H9 (cell line): ENCODE measurements around the gene LST1. TPM values are rescaled to one million over a fixed set of nuclear protein-coding genes. Genes with fewer than 3 reads are reported as not detected.
"Not testable (repeated sequence)": the region's sequence is repeated elsewhere in the genome, so short reads cannot be mapped to it uniquely, and the experiment has no call there.

ENCODE experiments used
- DNase-seq: peaks from one replicate; pipeline ENCODE4 v3.0.0-alpha.2; 2017
- H2AFZ ChIP-seq: one replicate; pipeline ENCODE4 v1.6.1; 2013; ENCODE audit warnings: mild to moderate bottlenecking, low read length, control low read depth, moderate library complexity
- H2AK5ac ChIP-seq: 2 replicates; pipeline ENCODE4 v1.6.1; 2013; ENCODE audit warnings: low read length, control low read depth, mixed read lengths; ENCODE audit not compliant: insufficient read length
- H2BK120ac ChIP-seq: one replicate; pipeline ENCODE4 v1.6.1; 2013; ENCODE audit warnings: low read depth, mild to moderate bottlenecking, low read length, control low read depth, inconsistent platforms; ENCODE audit not compliant: poor library complexity, severe bottlenecking
- H2BK12ac ChIP-seq: 2 replicates; pipeline ENCODE4 v1.6.1; 2013; ENCODE audit warnings: low read length, control low read depth, mixed read lengths, low read depth; ENCODE audit not compliant: insufficient read length
- H2BK15ac ChIP-seq: 2 replicates; pipeline ENCODE4 v1.6.1; 2013; ENCODE audit warnings: low read depth, low read length, control low read depth
- H2BK20ac ChIP-seq: one replicate; pipeline ENCODE4 v1.6.1; 2013; ENCODE audit warnings: low read depth, mild to moderate bottlenecking, low read length, control low read depth, inconsistent platforms; ENCODE audit not compliant: poor library complexity, severe bottlenecking
- H2BK5ac ChIP-seq: 2 replicates; pipeline ENCODE4 v1.6.1; 2013; ENCODE audit warnings: low read length, control low read depth, mixed read lengths; ENCODE audit not compliant: insufficient read length
- H3K14ac ChIP-seq: 2 replicates; pipeline ENCODE4 v1.6.1; 2013; ENCODE audit warnings: low read length, control low read depth; ENCODE audit not compliant: insufficient read depth
- H3K18ac ChIP-seq: 2 replicates; pipeline ENCODE4 v1.6.1; 2013; ENCODE audit warnings: low read depth, mild to moderate bottlenecking, mixed read lengths, low read length, control low read depth; ENCODE audit not compliant: insufficient read length
- H3K23ac ChIP-seq: 2 replicates; pipeline ENCODE4 v1.6.1; 2013; ENCODE audit warnings: low read length, control low read depth, mixed read lengths, low read depth; ENCODE audit not compliant: insufficient read length
- H3K23me2 ChIP-seq: 2 replicates; pipeline ENCODE4 v1.6.1; 2013; ENCODE audit warnings: low read depth, mild to moderate bottlenecking, mixed read lengths, low read length, control low read depth; ENCODE audit not compliant: insufficient read length, poor library complexity, severe bottlenecking
- H3K27ac ChIP-seq: 2 replicates; pipeline ENCODE4 v1.5.1; 2013; ENCODE audit warnings: low read length, control low read depth, mixed read lengths, low read depth; ENCODE audit not compliant: insufficient read length
- H3K27me3 ChIP-seq: 2 replicates; pipeline ENCODE4 v1.6.1; 2013; ENCODE audit warnings: low read length, control low read depth, inconsistent platforms; ENCODE audit not compliant: insufficient read depth
- H3K4ac ChIP-seq: 2 replicates; pipeline ENCODE4 v1.6.1; 2013; ENCODE audit warnings: low read depth, mild to moderate bottlenecking, control low read depth, inconsistent platforms, low read length, moderate library complexity
- H3K4me1 ChIP-seq: 2 replicates; pipeline ENCODE4 v1.6.1; 2013; ENCODE audit warnings: low read length, control low read depth, inconsistent platforms; ENCODE audit not compliant: insufficient read depth
- H3K4me2 ChIP-seq: 2 replicates; pipeline ENCODE4 v1.6.1; 2013; ENCODE audit warnings: low read length, control low read depth, mixed read lengths; ENCODE audit not compliant: insufficient read length, insufficient read depth
- H3K56ac ChIP-seq: 2 replicates; pipeline ENCODE4 v1.6.1; 2013; ENCODE audit warnings: low read depth, mild to moderate bottlenecking, mixed read lengths, low read length, control low read depth; ENCODE audit not compliant: insufficient read length
- H3K79me1 ChIP-seq: 2 replicates; pipeline ENCODE4 v1.6.1; 2013; ENCODE audit warnings: low read depth, mild to moderate bottlenecking, moderate library complexity, low read length, control low read depth, inconsistent platforms; ENCODE audit not compliant: insufficient read depth, poor library complexity, severe bottlenecking
- H3K79me2 ChIP-seq: 2 replicates; pipeline ENCODE4 v1.6.1; 2013; ENCODE audit warnings: low read length, control low read depth, inconsistent platforms; ENCODE audit not compliant: insufficient read depth
- H3K9ac ChIP-seq: 2 replicates; pipeline ENCODE4 v1.6.1; 2013; ENCODE audit warnings: low read length, control low read depth, mixed read lengths; ENCODE audit not compliant: insufficient read length; ENCODE audit errors: extremely low read depth
- H3K9me3 ChIP-seq: one replicate; pipeline ENCODE4 v1.6.1; 2013; ENCODE audit warnings: low read depth, low read length, inconsistent platforms; ENCODE audit not compliant: control insufficient read depth
- H3T11ph ChIP-seq: one replicate; pipeline ENCODE4 v1.6.1; 2013; ENCODE audit warnings: mild to moderate bottlenecking, low read length, control low read depth, inconsistent platforms
- H4K20me1 ChIP-seq: one replicate; pipeline ENCODE4 v1.6.1; 2013; ENCODE audit not compliant: control insufficient read depth, insufficient read length, insufficient read depth
- H4K5ac ChIP-seq: 2 replicates; pipeline ENCODE4 v1.6.1; 2013; ENCODE audit warnings: low read depth, mild to moderate bottlenecking, mixed read lengths, low read length, control low read depth; ENCODE audit not compliant: insufficient read length
- H4K8ac ChIP-seq: replicated peaks from 2 replicates; pipeline ENCODE4 v1.6.1; 2013; ENCODE audit warnings: low read length, control low read depth, mixed read lengths, low read depth; ENCODE audit not compliant: insufficient read length
- H4K91ac ChIP-seq: 2 replicates; pipeline ENCODE4 v1.6.1; 2013; ENCODE audit warnings: low read depth, mild to moderate bottlenecking, moderate library complexity, mixed read lengths, low read length, control low read depth; ENCODE audit not compliant: insufficient read length
- H3K27ac Mint-ChIP-seq, 3 experiments: 2 replicates in 2 of 3; 3 replicates in 1 of 3; pipeline ENCODE4 v1.8.0; 2020 to 2021; ENCODE audit warnings: mixed read lengths in 3 of 3, mild to moderate bottlenecking in 1 of 3, moderate library complexity in 1 of 3
- H3K27me3 Mint-ChIP-seq: 2 replicates; pipeline ENCODE4 v1.8.0; 2021; ENCODE audit warnings: low read depth, mild to moderate bottlenecking, moderate library complexity, mixed read lengths
- H3K36me3 Mint-ChIP-seq, 3 experiments: 2 replicates in 2 of 3; 3 replicates in 1 of 3; pipeline ENCODE4 v1.8.0; 2020 to 2021; ENCODE audit warnings: low read depth in 3 of 3, mixed read lengths in 3 of 3; ENCODE audit not compliant: insufficient read depth in 1 of 3
- H3K4me1 Mint-ChIP-seq, 2 experiments: 2 replicates each; pipeline ENCODE4 v1.8.0; 2020; ENCODE audit warnings: mixed read lengths in 2 of 2
- H3K4me3 Mint-ChIP-seq, 2 experiments: 2 replicates in 1 of 2; 3 replicates in 1 of 2; pipeline ENCODE4 v1.8.0; 2020 to 2021; ENCODE audit warnings: mild to moderate bottlenecking in 2 of 2, mixed read lengths in 2 of 2, moderate library complexity in 1 of 2
- H3K9me3 Mint-ChIP-seq, 2 experiments: 2 replicates in 1 of 2; 3 replicates in 1 of 2; pipeline ENCODE4 v1.8.0; 2020; ENCODE audit warnings: mild to moderate bottlenecking in 2 of 2, mixed read lengths in 2 of 2, moderate library complexity in 1 of 2
- CTCF ChIP-seq: fragments of 200-600 bp; sonication (generic); conservative IDR thresholded peaks from 3 replicates; pipeline ENCODE4 v1.8.0; 2021; ENCODE audit warnings: antibody characterized with exemption, mild to moderate bottlenecking
- WGBS: extraction: QIAGEN DNeasy Blood & Tissue Kit; methylation state at CpG from one replicate; pipeline ENCODE4 v1.1.7; 2013; ENCODE audit warnings: missing lambda C conversion rate, low lambda C conversion rate, mixed read lengths; ENCODE audit not compliant: insufficient read length; ENCODE audit errors: extremely low coverage; 5-methylcytosine and 5-hydroxymethylcytosine counted together
- total RNA-seq: library from RNA; stranded (reverse); gene quantifications from 2 replicates; pipeline ENCODE4 v1.2.1, GENCODE V29; 2021

LST1 gene
- total RNA-seq, 1 experiment from 2014 or later = not detected

DNA sequence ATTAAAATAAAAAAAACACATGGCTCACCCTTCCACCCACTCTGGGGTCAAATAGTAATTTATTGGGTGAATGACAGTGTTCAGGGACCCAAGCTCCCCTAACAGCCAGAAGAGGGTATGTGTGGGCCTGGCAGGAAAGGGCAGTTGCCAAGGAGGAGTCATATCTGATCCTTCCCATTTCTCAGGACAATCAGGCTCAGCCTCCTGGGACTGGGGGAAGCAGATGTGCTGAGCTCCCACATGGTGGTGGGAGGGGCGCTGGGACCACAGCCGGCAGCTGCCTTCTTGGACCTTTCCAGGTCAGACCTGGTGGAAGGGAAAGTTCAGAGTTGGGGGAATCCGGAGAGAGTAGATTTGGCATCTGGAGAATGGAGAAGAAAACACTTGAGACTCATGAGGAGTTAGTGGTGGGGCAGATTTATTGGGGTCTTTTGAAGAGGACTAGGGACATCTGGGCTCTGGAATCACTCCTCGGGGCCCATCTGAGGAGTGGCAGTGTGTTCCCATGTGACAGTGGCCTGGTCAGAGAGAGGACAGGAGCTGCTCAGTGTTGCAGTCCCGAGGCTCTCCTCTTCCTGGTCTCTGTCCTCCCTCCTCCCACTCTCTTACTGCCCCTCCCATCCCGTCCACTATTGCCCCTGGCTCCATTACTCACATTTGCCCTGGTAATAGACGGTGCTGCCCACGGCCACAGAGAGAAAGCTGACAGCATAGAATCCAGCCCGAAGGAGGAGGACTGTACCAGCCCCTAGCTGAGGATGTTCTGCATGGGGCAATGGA, 3.0 kb downstream of the LST1 start:
- Histone ChIP-seq H4K20me1 (no peaks in the 10 kb centered on the region), H3K4me1 (no peaks in the 10 kb centered on the region; the same call in 1 of the 2 replicates), H3K27ac (no peak overlapping the region), H3K27me3 (no peaks in the 10 kb centered on the region), H3K23ac (no peak overlapping the region), H2AK5ac (no peak overlapping the region), H3K4me2 (no peak overlapping the region), H4K91ac (no peak overlapping the region), H3K4ac (no peak overlapping the region), H2AFZ (no peak overlapping the region), H2BK12ac (no peak overlapping the region), H3K9me3 (no peaks in the 10 kb centered on the region), H2BK15ac (no peak overlapping the region), H3K18ac (no peak overlapping the region), H4K8ac (no peak overlapping the region), H2BK5ac (no peak overlapping the region), H3K79me2 (no peaks in the 10 kb centered on the region), H3K79me1 (no peaks in the 10 kb centered on the region), H2BK20ac (no peak overlapping the region), H3K9ac (no peak overlapping the region), H3K23me2 (peaks cover 2% of the 10 kb centered on the region), H4K5ac (no peak overlapping the region), H3T11ph (no peak overlapping the region), H3K56ac (no peak overlapping the region), H3K14ac (no peak overlapping the region), H2BK120ac (no peak overlapping the region)
- Mint-ChIP-seq H3K27me3 (peaks cover 7% of the 10 kb centered on the region), H3K4me3 (no peak overlapping the region), H3K27ac (no peak overlapping the region; a peak in 2 of 7 replicates), H3K9me3 (no peaks in the 10 kb centered on the region; a peak in 1 of 5 replicates), H3K36me3 (no peaks in the 10 kb centered on the region), H3K4me1 (peaks cover 11 to 27% of the 10 kb centered on the region in 2 experiments)
- no CpG with 5 or more reads among the region's 9 CpGs for WGBS
- TF ChIP-seq CTCF = no peak
- DNase-seq = no peak

DNA sequence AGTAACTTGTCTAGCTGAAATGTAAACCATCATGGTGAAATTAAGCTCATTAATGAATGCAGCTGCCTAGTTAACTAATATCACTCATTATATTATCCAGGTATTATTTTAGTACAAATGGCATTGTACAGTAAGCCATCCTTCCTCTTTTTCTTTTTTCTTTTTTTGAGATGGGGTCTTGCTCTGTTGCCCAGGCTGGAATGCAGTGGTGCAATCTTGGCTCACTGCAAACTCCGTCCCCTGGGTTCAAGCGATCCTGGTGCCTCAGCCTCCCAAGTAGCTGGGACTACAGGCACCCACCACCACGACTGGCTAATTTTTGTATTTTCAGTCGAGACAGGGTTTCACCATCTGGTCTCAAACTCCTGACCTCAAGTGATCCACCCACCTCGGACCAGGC, 4.6 kb downstream of the LST1 start:
- not testable (repeated sequence) for H3K18ac ChIP-seq, H3K4me1 ChIP-seq, H3K56ac ChIP-seq, H3K9me3 Mint-ChIP-seq, H3K9ac ChIP-seq, H4K8ac ChIP-seq, H2AFZ ChIP-seq, H3K4me2 ChIP-seq, H3K27me3 Mint-ChIP-seq, H4K91ac ChIP-seq, H2BK20ac ChIP-seq, H3K27ac ChIP-seq, DNase-seq, H3K79me1 ChIP-seq, H2BK5ac ChIP-seq, H2BK120ac ChIP-seq, H3K79me2 ChIP-seq, H4K20me1 ChIP-seq, H3K36me3 Mint-ChIP-seq, H2BK15ac ChIP-seq, H3K27me3 ChIP-seq, H3K4ac ChIP-seq, H4K5ac ChIP-seq, H3K23ac ChIP-seq, H3K4me3 Mint-ChIP-seq, H3T11ph ChIP-seq, H3K9me3 ChIP-seq, H3K14ac ChIP-seq, H3K27ac Mint-ChIP-seq, H2AK5ac ChIP-seq, H2BK12ac ChIP-seq, H3K23me2 ChIP-seq
- H3K4me1 Mint-ChIP-seq = peaks cover 7 to 23% of the 10 kb centered on the region in 2 experiments
- no CpG with 5 or more reads among the region's 5 CpGs for WGBS
